K562 (cell line): ENCODE data around the gene POU2F1. TPM values are rescaled to one million over a fixed set of nuclear protein-coding genes. Genes with fewer than 3 reads are reported as not detected.

Source experiments
- ARID3B ChIP-seq: fragments of 250-450 bp; sonication (Bioruptor Pico); IDR thresholded peaks from 2 replicates; pipeline ENCODE4 v1.4.0; 2020; ENCODE audit warnings: borderline replicate concordance
- C11orf30 ChIP-seq: fragments of 450-650 bp; IDR thresholded peaks from 2 replicates; pipeline ENCODE4 v1.6.1; 2016; ENCODE audit warnings: low read depth, mild to moderate bottlenecking
- HCFC1 ChIP-seq: IDR thresholded peaks from 2 replicates; pipeline ENCODE4 v1.6.1; 2012; ENCODE audit warnings: low read depth, low read length, improper control_type of control experiment
- MTA2 ChIP-seq: fragments of 450-650 bp; IDR thresholded peaks from 2 replicates; pipeline ENCODE4 v1.6.1; 2016; ENCODE audit warnings: low read depth
- TRIM24 ChIP-seq, 2 experiments: fragments of 450-650 bp; IDR thresholded peaks; 2 replicates each; pipeline ENCODE4 v1.6.1; 2016
- polyA plus RNA-seq, 8 experiments: library from polyadenylated mRNA; depleted of rRNA in 4 of 8; stranded (reverse) in 5 of 8; unstranded in 3 of 8; fragments of >200 nt; fragmentation: Nextera tagmentation in 2 of 8; fragmentation: Illumina TruSeq in 1 of 8; extraction: Ambion mirVana in 2 of 8; extraction: Trizol in 1 of 8; gene quantifications; 2 replicates each; pipeline versions ENCODE4 v1.2.1 to v1.2.3, GENCODE V29; 2011 to 2014; ENCODE audit warnings: inconsistent platforms in 1 of 8, missing spikeins in 1 of 8
- total RNA-seq, 7 experiments: library from RNA; depleted of rRNA in 6 of 7; stranded (reverse); fragments of >200 nt in 6 of 7; fragmentation: Illumina TruSeq in 2 of 7; extraction: Trizol in 2 of 7; gene quantifications; 2 replicates each; pipeline versions ENCODE4 v1.2.1 to v1.2.3, GENCODE V29; 2011 to 2021; ENCODE audit warnings: low replicate concordance in 1 of 7
- TF ChIP-seq, protein P1 (sequence below): fragments of 250-450 bp; sonication (Bioruptor Pico); IDR thresholded peaks from 2 replicates; pipeline ENCODE4 v1.8.0; 2022; ENCODE audit warnings: inconsistent platforms, mild to moderate bottlenecking, moderate library complexity, borderline replicate concordance

POU2F1 gene
- total and polyA plus RNA-seq, 9 of the 15 experiments (the other 6 are each of a cell fraction or from before 2014, with no cell fraction given), result 2.6 to 22.3 (median 8.8) TPM

DNA sequence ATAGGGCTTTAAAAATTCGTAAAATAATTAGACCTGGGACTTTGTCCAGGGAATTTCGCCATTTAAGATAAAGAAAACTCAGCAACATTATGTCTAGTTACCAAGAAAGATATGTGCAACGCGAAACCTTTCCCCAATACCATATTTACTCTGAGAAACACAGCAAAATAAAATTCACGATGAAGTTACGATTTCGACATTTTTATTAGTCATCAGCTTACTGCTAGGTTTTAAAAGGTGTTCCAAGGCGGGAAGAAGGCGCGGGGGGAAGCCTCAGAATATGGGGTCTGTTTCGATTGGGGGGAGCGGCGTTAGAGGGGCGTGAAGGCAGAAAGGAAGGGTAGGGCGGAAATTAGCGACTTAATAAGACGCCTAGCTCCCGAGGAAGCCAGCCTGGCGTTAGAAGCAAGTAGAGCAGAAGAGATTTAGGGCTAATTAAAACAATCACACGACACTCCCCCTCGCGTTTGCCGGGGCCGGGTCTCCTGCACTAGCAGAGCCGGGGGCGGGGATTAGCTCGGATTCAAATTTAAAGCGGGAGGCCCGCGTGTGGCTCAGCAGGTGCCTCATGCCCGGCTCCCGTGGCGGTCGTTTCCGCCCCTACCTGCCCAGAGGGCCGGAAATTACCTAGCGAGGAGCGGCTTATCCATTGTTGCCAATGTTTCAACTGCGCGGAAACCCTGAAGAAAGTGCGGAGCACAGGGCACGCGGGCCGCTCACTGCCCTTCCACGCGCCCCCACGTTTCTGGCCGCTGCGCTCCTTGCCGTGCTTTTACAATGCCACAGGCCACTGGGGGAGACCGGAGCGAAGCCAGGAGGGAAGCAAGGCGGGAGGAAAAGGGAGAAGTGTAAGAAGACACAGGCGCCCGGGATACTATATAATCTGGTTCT is 795 bp upstream of the POU2F1 start (continued):
- TF ChIP-seq HCFC1 (no peak), MTA2 (peak; percentile 26; the same call in 1 of the 2 replicates), TRIM24 (IDR thresholded peaks at IDR 0.05) (peak in 1 of 2 experiments; percentile 44; a peak in 1 of 4 replicates), C11orf30 (no peak), ARID3B (no peak)
- TF ChIP-seq, protein P1, sequence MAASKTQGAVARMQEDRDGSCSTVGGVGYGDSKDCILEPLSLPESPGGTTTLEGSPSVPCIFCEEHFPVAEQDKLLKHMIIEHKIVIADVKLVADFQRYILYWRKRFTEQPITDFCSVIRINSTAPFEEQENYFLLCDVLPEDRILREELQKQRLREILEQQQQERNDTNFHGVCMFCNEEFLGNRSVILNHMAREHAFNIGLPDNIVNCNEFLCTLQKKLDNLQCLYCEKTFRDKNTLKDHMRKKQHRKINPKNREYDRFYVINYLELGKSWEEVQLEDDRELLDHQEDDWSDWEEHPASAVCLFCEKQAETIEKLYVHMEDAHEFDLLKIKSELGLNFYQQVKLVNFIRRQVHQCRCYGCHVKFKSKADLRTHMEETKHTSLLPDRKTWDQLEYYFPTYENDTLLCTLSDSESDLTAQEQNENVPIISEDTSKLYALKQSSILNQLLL (CRISPR knock-in tag), result no peak
